ENCODE data around the gene ECHDC3.

- TF ChIP-seq POLR2A (IDR thresholded peaks at IDR 0.05) = no peak
- TF ChIP-seq, protein P1, sequence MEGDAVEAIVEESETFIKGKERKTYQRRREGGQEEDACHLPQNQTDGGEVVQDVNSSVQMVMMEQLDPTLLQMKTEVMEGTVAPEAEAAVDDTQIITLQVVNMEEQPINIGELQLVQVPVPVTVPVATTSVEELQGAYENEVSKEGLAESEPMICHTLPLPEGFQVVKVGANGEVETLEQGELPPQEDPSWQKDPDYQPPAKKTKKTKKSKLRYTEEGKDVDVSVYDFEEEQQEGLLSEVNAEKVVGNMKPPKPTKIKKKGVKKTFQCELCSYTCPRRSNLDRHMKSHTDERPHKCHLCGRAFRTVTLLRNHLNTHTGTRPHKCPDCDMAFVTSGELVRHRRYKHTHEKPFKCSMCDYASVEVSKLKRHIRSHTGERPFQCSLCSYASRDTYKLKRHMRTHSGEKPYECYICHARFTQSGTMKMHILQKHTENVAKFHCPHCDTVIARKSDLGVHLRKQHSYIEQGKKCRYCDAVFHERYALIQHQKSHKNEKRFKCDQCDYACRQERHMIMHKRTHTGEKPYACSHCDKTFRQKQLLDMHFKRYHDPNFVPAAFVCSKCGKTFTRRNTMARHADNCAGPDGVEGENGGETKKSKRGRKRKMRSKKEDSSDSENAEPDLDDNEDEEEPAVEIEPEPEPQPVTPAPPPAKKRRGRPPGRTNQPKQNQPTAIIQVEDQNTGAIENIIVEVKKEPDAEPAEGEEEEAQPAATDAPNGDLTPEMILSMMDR (IDR thresholded peaks at IDR 0.05) = no peak
Observed at GRCh38 chr10:11789306-11789705, 47.1 kb downstream of the ECHDC3 start.
